ENCODE results near the gene CAMKV. TPM values are rescaled to one million over a fixed set of nuclear protein-coding genes. Genes with fewer than 3 reads are reported as not detected.
A peak's percentile ranks its signal among the peaks of the same experiment; 100 is the strongest.

CAMKV gene
- total and polyA plus RNA-seq, 2 of the 8 experiments (the other 6 are each of a cell fraction or from before 2014, with no cell fraction given) = 56.3 to 66.4 TPM

DNA sequence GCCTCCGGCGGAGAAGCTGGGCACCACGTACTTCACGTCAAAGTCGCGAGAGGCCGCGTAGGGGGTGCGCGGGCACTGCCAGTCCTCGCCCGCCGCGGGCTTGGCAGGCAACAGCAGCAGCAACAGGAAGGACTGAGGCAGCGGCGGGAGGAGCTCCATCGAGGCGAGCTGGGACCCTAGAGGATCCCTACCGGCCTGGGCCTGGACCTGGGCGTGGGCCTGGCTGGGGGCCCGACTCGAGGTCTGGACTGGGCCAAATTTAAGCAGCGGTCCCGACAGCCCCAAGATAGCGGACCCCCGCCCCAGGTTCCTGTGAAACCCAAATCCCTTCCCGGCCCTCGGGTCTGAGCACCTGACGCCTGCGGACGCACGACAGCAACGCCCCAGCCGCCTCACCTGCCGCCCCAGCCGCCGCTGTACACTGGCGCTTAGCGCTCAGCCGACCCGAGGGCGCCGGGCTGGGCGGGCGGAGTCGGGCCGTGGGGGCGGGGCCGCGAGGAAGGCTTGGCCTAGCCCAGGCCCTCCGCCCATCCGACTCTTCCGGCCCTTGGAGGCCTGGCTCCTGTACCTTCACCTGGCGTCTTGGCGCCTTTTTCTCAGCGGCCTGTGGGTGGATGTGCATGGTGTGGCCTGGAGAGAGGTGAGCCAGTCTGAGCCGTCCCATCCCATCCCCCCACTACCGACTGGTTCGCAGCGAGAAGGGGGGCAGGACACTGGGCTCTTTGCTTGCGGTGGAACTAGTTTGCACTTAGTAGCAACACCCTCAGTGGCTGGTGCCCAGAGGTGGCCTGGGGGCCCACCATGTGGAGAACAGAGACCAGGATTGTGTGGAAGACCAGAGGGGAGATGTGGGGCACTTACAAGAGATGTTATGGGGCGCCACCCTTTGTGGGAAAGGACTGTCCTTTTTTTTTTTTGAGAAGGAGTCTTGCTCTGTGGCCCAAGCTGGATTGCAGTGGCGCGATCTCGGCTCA, 34.0 kb upstream of the CAMKV start, which contains the start of gene MST1R (continued):
- TF ChIP-seq NANOG (IDR thresholded peaks at IDR 0.05; ENCODE audit: insufficient read depth, low read depth, low read length, poor library complexity, severe bottlenecking) (no peak), SIX5 (IDR thresholded peaks at IDR 0.05; ENCODE audit: low read depth, low read length) (no peak), RBBP5 (IDR thresholded peaks at IDR 0.05; ENCODE audit: borderline replicate concordance, low read depth, low read length) (peak; percentile 81; the same call in 1 of the 2 replicates), ASH2L (IDR thresholded peaks at IDR 0.05; ENCODE audit: low read length) (peak; percentile 53), SRF (IDR thresholded peaks at IDR 0.05; ENCODE audit: low read depth, low read length) (no peak), KDM4A (IDR thresholded peaks at IDR 0.05; ENCODE audit: low read depth, low read length, severe bottlenecking) (peak; percentile 36), EGR1 (IDR thresholded peaks at IDR 0.05; ENCODE audit: borderline replicate concordance, low read depth, low read length) (no peak), E2F6 (IDR thresholded peaks at IDR 0.05) (peak; percentile 94), ZNF274 (IDR thresholded peaks at IDR 0.05; ENCODE audit: borderline replicate concordance, extremely low read depth, low read length) (no peak), KDM5A (IDR thresholded peaks at IDR 0.05; ENCODE audit: low read length) (no peak), EP300 (IDR thresholded peaks at IDR 0.05; ENCODE audit: borderline replicate concordance in 1 of 2, low read depth in 2 of 2, low read length in 2 of 2) (no peak), BCL11A (IDR thresholded peaks at IDR 0.05; ENCODE audit: low read depth in 2 of 2, low read length in 2 of 2) (no peak), BRCA1 (IDR thresholded peaks at IDR 0.05; ENCODE audit: low read depth, low read length) (no peak), SIN3A (conservative IDR thresholded peaks at IDR 0.05 in 1 of 2, IDR thresholded peaks at IDR 0.05 in 1 of 2; ENCODE audit: low read depth in 1 of 2, low read length in 2 of 2) (0 out of 4 replicates have a peak, but pooled peaks of 1 of the 2 experiments have one; percentile 35), JUND (IDR thresholded peaks at IDR 0.05; ENCODE audit: low read length) (no peak), CTCF (IDR thresholded peaks at IDR 0.05; ENCODE audit: control extremely low read depth in 1 of 3, insufficient read depth in 1 of 3, low read depth in 1 of 3, low read length in 3 of 3) (peak in 1 of 3 experiments; percentile 2; a peak in 1 of 4 replicates), ATF2 (IDR thresholded peaks at IDR 0.05; ENCODE audit: low read length) (0 out of 2 replicates have a peak, but pooled peaks have one; percentile 44)
